Heart left ventricle (tissue), 16 donors: Measurements from ENCODE around the gene ANKRD44. TPM values are rescaled to one million over a fixed set of nuclear protein-coding genes. Genes with fewer than 3 reads are reported as not detected.

Experiments
- ATAC-seq, 4 donors: fragments of 200-7000 bp; cut with Tn5 transposase; one replicate each; pipeline ENCODE4 v1.9.1; 2020 to 2022; ENCODE audit warnings: moderate library complexity in 4 of 4, mild to moderate bottlenecking in 3 of 4, moderate number of reproducible peaks in 1 of 4
- DNase-seq, 5 donors: peaks; one replicate each; pipeline ENCODE4 v3.0.0-alpha.2; 2020
- H3K27ac ChIP-seq, 12 donors: fragments of 200-600 bp; sonication (generic) in 4 of 12; one replicate each; pipeline versions ENCODE4 v1.5.0 to v1.8.0; 2016 to 2022; ENCODE audit warnings: mild to moderate bottlenecking in 2 of 12
- H3K27me3 ChIP-seq, 9 donors: fragments of 200-600 bp; sonication (generic) in 2 of 9; one replicate each; pipeline versions ENCODE4 v1.5.1 to v1.8.0; 2016 to 2022; ENCODE audit warnings: mild to moderate bottlenecking in 3 of 9
- H3K36me3 ChIP-seq, 9 donors: fragments of 200-600 bp; sonication (generic) in 2 of 9; one replicate each; pipeline versions ENCODE4 v1.5.0 to v1.8.0; 2018 to 2022; ENCODE audit warnings: mild to moderate bottlenecking in 2 of 9
- H3K4me1 ChIP-seq, 12 donors: fragments of 200-600 bp; sonication (generic) in 4 of 12; one replicate each; pipeline versions ENCODE4 v1.5.0 to v1.8.0; 2016 to 2022; ENCODE audit warnings: mild to moderate bottlenecking in 3 of 12
- H3K4me3 ChIP-seq, 12 donors: fragments of 200-600 bp; sonication (generic) in 4 of 12; one replicate each; pipeline versions ENCODE4 v1.5.0 to v1.8.0; 2017 to 2022; ENCODE audit warnings: mild to moderate bottlenecking in 9 of 12, moderate library complexity in 4 of 12
- H3K9me3 ChIP-seq, 12 donors: fragments of 200-600 bp; sonication (generic) in 4 of 12; one replicate each; pipeline versions ENCODE4 v1.5.0 to v1.8.0; 2016 to 2022; ENCODE audit warnings: mild to moderate bottlenecking in 1 of 12
- CTCF ChIP-seq, 12 donors: fragments of 200-600 bp; sonication (generic) in 4 of 12; IDR thresholded peaks; one replicate each; pipeline versions ENCODE4 v1.5.0 to v1.8.0; 2018 to 2022; ENCODE audit warnings: antibody characterized with exemption in 12 of 12, mild to moderate bottlenecking in 5 of 12
- POLR2A ChIP-seq, 2 donors: fragments of 450-650 bp; IDR thresholded peaks; one replicate each; pipeline ENCODE4 v1.6.1; 2017; ENCODE audit warnings: antibody characterized with exemption in 2 of 2, mild to moderate bottlenecking in 2 of 2, moderate library complexity in 2 of 2
- WGBS, 4 donors: extraction: QIAGEN DNeasy Blood & Tissue Kit in 2 of 4; methylation state at CpG; one replicate each; pipeline versions ENCODE4 v1.1.5 to v1.1.7; 2013 to 2018; 5-methylcytosine and 5-hydroxymethylcytosine counted together
- intact Hi-C, 10 donors: fragments of 100-400 bp; cut with DNase I; formaldehyde crosslinking; loops; one replicate each; pipeline versions ENCODE4 v1.11.1 to v1.14.2; 2022
- polyA plus RNA-seq, 2 donors: library from polyadenylated mRNA; stranded (reverse); fragments of 200-250 nt; gene quantifications; one replicate each; pipeline ENCODE4 v1.2.3, GENCODE V29; 2013
- total RNA-seq, 9 donors: library from RNA; depleted of rRNA in 2 of 9; stranded (reverse); fragments of >200 nt in 2 of 9; fragmentation: NEBNext Ultra II Directional in 3 of 9; extraction: Animal tissue kit (Norgen Biotek cat#: 25700) in 3 of 9; gene quantifications; one replicate each; pipeline versions ENCODE4 v1.1.0 to v1.2.4, GENCODE V29; 2016 to 2023
- donor health status: ischemic (EF 13 %, LVEDD 7.1; RV severe dilation, severe dysfunction).
- donor health status: healthy with polysubstance abuse.
- donor health status: DM: no; HTN: yes; CAD: no.
- donor health status: DM: no; HTN: no; CAD: no.
- donor health status: ischemic (EF 25% LVEDD 6.9; RV normal size, moderate dysfunction).
- donor health status: ischemic (EF 25% LVEDD 5.7; RV mildly dilated, moderate dysfunction).
- donor health status: healthy.
- donor health status: DM: yes; HTN: yes; CAD: no.
- donor health status: ischemic (EF 35%, LVEDD 5.7; RV mildly dilated, moderate dysfunction).
- donor health status: nonischemic (EF 11% LVEDD 7.7; RV severe dilation, severe dysfunction).
- donor health status: DM: yes; HTN: yes; CAD: no.
- donor health status: PGD.
- donor health status: ischemic (EF 29% LVEDD 5.4; RV normal size, mild dysfunction).
- donor health status: nonischemic (EF 23%, LVEDD 6.1; RV moderate dilation, normal function).

Gene ANKRD44
- total and polyA plus RNA-seq, 11 donors, result 2.4 to 30.6 (median 8.4) TPM

- ATAC-seq, result peak in 1 of 4 donors; percentile 13
- TF ChIP-seq POLR2A (IDR thresholded peaks at IDR 0.05) (no peak), CTCF (IDR thresholded peaks at IDR 0.05) (no peak)
- intact Hi-C loops, result no loop called here
- H3K4me1 ChIP-seq, result peaks cover 0 to 41% (median 16%) of the 10 kb centered on the region in 12 donors
- H3K9me3 ChIP-seq, result no peaks in the 10 kb centered on the region
- peak overlapping the region in 6 of 12 donors; percentile 10 to 53 (median 26) for H3K27ac ChIP-seq
- peaks cover 0 to 55% (median 4%) of the 10 kb centered on the region in 9 donors for H3K36me3 ChIP-seq
- WGBS, 4 donors, result 74 to 81% (median 79%) methylated on average over 7 of the region's 7 CpGs
- H3K27me3 ChIP-seq, result no peaks in the 10 kb centered on the region
- H3K4me3 ChIP-seq, result no peak overlapping the region
- DNase-seq, result no peak
These were observed 229.9 kb downstream of the ANKRD44 start for GRCh38 chr2:197080578-197081216.

- Histone ChIP-seq H3K4me3 (no peak overlapping the region), H3K27me3 (no peaks in the 10 kb centered on the region), H3K9me3 (no peaks in the 10 kb centered on the region), H3K27ac (peak overlapping the region in 7 of 12 donors; percentile 2 to 53 (median 21)), H3K36me3 (peaks cover 0 to 55% (median 4%) of the 10 kb centered on the region in 9 donors), H3K4me1 (peaks cover 0 to 36% (median 16%) of the 10 kb centered on the region in 12 donors)
- no peak for TF ChIP-seq CTCF (IDR thresholded peaks at IDR 0.05)
- TF ChIP-seq POLR2A (IDR thresholded peaks at IDR 0.05), result no peak
- WGBS, 4 donors, result 64 to 69% (median 66%) methylated on average over 6 of the region's 6 CpGs
- intact Hi-C loops, result no loop called here
- DNase-seq (peak in 3 of 5 donors; percentile 27 to 53 (median 33)), ATAC-seq (peak; percentile 39 to 87 (median 64))
These were observed 230.6 kb downstream of the ANKRD44 start for GRCh38 chr2:197079832-197080555.

- no peak for DNase-seq
- H3K4me3 ChIP-seq, result no peak overlapping the region
- peak; percentile 38 to 73 (median 58) for ATAC-seq
- intact Hi-C loops, result no loop called here
- no peaks in the 10 kb centered on the region for H3K9me3 ChIP-seq
- no peaks in the 10 kb centered on the region for H3K27me3 ChIP-seq
- peak overlapping the region in 7 of 12 donors; percentile 2 to 53 (median 39) for H3K27ac ChIP-seq
- WGBS, 4 donors, result 55 to 71% (median 65%) methylated on average over 3 of the region's 3 CpGs
- TF ChIP-seq POLR2A (IDR thresholded peaks at IDR 0.05) (no peak), CTCF (IDR thresholded peaks at IDR 0.05) (no peak)
- peaks cover 0 to 37% (median 16%) of the 10 kb centered on the region in 12 donors for H3K4me1 ChIP-seq
- peaks cover 0 to 58% (median 4%) of the 10 kb centered on the region in 9 donors for H3K36me3 ChIP-seq
These were observed 231.2 kb downstream of the ANKRD44 start for GRCh38 chr2:197079414-197079813.

- Histone ChIP-seq H3K27me3 (no peaks in the 10 kb centered on the region), H3K36me3 (peaks cover 0 to 61% (median 4%) of the 10 kb centered on the region in 9 donors), H3K27ac (no peak overlapping the region), H3K9me3 (no peaks in the 10 kb centered on the region), H3K4me3 (no peak overlapping the region), H3K4me1 (peaks cover 0 to 40% (median 18%) of the 10 kb centered on the region in 12 donors)
- no peak for ATAC-seq
- 86 to 93% (median 90%) methylated on average over 4 of the region's 4 CpGs for WGBS, 4 donors
- DNase-seq, result no peak
- intact Hi-C loops, result no loop called here
- TF ChIP-seq POLR2A (IDR thresholded peaks at IDR 0.05) (no peak), CTCF (IDR thresholded peaks at IDR 0.05) (no peak)
These were observed 232.0 kb downstream of the ANKRD44 start for GRCh38 chr2:197078535-197078934.
